PFSK-1 (cell line): ENCODE results near the gene PGGT1B.

Experiments
- FOXP2 ChIP-seq: optimal IDR thresholded peaks from 2 replicates; pipeline ENCODE3; 2011; ENCODE audit warnings: borderline replicate concordance, control low read depth, inconsistent platforms; ENCODE audit not compliant: insufficient read depth; ENCODE audit errors: extremely low read length, extremely low read depth
- POLR2AphosphoS5 ChIP-seq: IDR thresholded peaks from 2 replicates; pipeline ENCODE4 v1.6.1; 2012; ENCODE audit warnings: low read depth, mild to moderate bottlenecking, control low read depth, low read length, moderate library complexity
- REST ChIP-seq, 2 experiments: IDR thresholded peaks; 2 replicates each; pipeline versions ENCODE4 v1.6.1 to v1.8.0; 2011 to 2012; ENCODE audit warnings: low read depth in 2 of 2, low read length in 2 of 2, control low read depth in 1 of 2, inconsistent platforms in 1 of 2, mild to moderate bottlenecking in 1 of 2, moderate library complexity in 1 of 2; ENCODE audit not compliant: insufficient read depth in 1 of 2
- SIN3A ChIP-seq: IDR thresholded peaks from 2 replicates; pipeline ENCODE4 v1.6.1; 2012; ENCODE audit warnings: mild to moderate bottlenecking, low read length, moderate library complexity, borderline replicate concordance; ENCODE audit not compliant: insufficient read depth
- TAF1 ChIP-seq: IDR thresholded peaks from 2 replicates; pipeline ENCODE4 v1.6.1; 2012; ENCODE audit warnings: low read length, control low read depth, borderline replicate concordance; ENCODE audit not compliant: insufficient read depth

- TF ChIP-seq SIN3A (no peak), REST (IDR thresholded peaks at IDR 0.05; ENCODE audit: insufficient read depth in 1 of 2, low read depth in 2 of 2, low read length in 2 of 2) (no peak), POLR2AphosphoS5 (no peak), TAF1 (no peak), FOXP2 (no peak)
Observed at GRCh38 chr5:115257981-115258380, 4.7 kb downstream of the PGGT1B start.
